GM13976 (cell line): ENCODE measurements around the gene GSE1.

ENCODE experiments used
- DNase-seq: peaks from one replicate; pipeline ENCODE4 v3.0.0; 2012; ENCODE audit warnings: low spot score
- CTCF ChIP-seq: IDR thresholded peaks from 2 replicates; pipeline ENCODE4 v1.5.1; 2012; ENCODE audit warnings: borderline replicate concordance, mild to moderate bottlenecking; ENCODE audit not compliant: insufficient read depth; ENCODE audit errors: extremely low read depth, missing control alignments, control extremely low read depth
- in situ Hi-C: fragments of 300-500 bp; cut with MboI; formaldehyde crosslinking; loops from one replicate; pipeline ENCODE4 v1.12.0; 2022; ENCODE audit warnings: low sequenced_read_pairs, mixed read lengths, inconsistent platforms; ENCODE audit not compliant: unreplicated experiment

GSE1 gene

GRCh38 chr16:85681255-85681654, 68.1 kb downstream of the GSE1 start:
- no peak for TF ChIP-seq CTCF
- DNase-seq, result no peak
- in situ Hi-C loops, result no loop called here

- no peak for DNase-seq
- in situ Hi-C loops, result no loop called here
- TF ChIP-seq CTCF, result no peak
These were observed 69.4 kb downstream of the GSE1 start for GRCh38 chr16:85682516-85682915.

- no peak for DNase-seq
- in situ Hi-C loops, result no loop called here
- TF ChIP-seq CTCF, result no peak
These were observed 70.2 kb downstream of the GSE1 start for GRCh38 chr16:85683363-85683762.

- TF ChIP-seq CTCF, result no peak
- DNase-seq, result no peak
- in situ Hi-C loops, result no loop called here
These were observed 72.1 kb downstream of the GSE1 start for GRCh38 chr16:85685251-85685650.

- no peak for TF ChIP-seq CTCF
- no peak for DNase-seq
- in situ Hi-C loops, result no loop called here
These were observed 73.9 kb downstream of the GSE1 start for GRCh38 chr16:85686912-85687591.

- in situ Hi-C loops, result no loop called here
- no peak for TF ChIP-seq CTCF
- no peak for DNase-seq
These were observed 74.7 kb downstream of the GSE1 start for GRCh38 chr16:85687651-85688471.
